Tibial nerve (tissue), 3 donors: ENCODE data around the gene VWA2.

ENCODE experiments used
- POLR2A ChIP-seq, 2 donors: fragments of 450-650 bp; IDR thresholded peaks; one replicate each; pipeline ENCODE4 v1.6.1; 2017; ENCODE audit warnings: antibody characterized with exemption in 2 of 2, mild to moderate bottlenecking in 2 of 2, moderate library complexity in 2 of 2
- TF ChIP-seq, protein P1 (sequence below), 5 experiments: fragments of 200-600 bp in 3 of 5; fragments of 450-650 bp in 2 of 5; sonication (generic) in 3 of 5; IDR thresholded peaks; one replicate each; pipeline ENCODE4 v1.5.1; 2016 to 2019; ENCODE audit warnings: antibody characterized with exemption in 5 of 5, mild to moderate bottlenecking in 3 of 5, moderate library complexity in 2 of 5

DNA sequence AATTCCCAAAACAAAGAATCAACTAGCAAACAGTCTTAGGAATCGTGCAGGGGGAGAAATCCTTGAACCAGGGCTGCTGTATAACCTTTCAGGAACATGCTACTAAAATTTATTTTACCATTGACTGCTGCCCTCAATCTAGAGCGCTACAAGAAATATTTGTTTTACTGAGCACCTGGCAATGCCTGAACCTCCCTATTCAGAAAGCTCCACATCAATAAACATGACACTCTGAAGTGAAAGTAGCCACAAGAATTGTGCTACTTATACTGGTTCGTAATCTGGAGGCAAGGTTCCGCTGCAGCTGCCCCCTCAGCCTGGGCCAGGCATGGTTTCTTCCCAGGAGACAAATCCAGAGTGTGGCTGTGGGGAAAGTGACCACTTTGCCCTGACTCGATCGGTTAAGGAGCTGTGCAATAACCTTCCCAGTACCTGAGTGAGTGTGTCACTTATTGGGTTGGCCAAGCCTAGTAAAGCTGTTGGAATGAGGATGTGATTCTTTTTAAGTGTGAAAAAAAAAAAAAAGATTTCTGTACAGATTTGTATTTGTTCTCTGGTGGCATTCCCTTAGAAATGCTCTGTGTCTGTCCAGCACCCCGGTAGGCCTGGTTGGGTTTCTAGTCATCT lies 7.7 kb downstream of the VWA2 start:
- TF ChIP-seq, protein P1, sequence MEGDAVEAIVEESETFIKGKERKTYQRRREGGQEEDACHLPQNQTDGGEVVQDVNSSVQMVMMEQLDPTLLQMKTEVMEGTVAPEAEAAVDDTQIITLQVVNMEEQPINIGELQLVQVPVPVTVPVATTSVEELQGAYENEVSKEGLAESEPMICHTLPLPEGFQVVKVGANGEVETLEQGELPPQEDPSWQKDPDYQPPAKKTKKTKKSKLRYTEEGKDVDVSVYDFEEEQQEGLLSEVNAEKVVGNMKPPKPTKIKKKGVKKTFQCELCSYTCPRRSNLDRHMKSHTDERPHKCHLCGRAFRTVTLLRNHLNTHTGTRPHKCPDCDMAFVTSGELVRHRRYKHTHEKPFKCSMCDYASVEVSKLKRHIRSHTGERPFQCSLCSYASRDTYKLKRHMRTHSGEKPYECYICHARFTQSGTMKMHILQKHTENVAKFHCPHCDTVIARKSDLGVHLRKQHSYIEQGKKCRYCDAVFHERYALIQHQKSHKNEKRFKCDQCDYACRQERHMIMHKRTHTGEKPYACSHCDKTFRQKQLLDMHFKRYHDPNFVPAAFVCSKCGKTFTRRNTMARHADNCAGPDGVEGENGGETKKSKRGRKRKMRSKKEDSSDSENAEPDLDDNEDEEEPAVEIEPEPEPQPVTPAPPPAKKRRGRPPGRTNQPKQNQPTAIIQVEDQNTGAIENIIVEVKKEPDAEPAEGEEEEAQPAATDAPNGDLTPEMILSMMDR (IDR thresholded peaks at IDR 0.05) = no peak
- TF ChIP-seq POLR2A (IDR thresholded peaks at IDR 0.05) = no peak
